ENCODE data around the gene PCNA. TPM values are rescaled to one million over a fixed set of nuclear protein-coding genes. Genes with fewer than 3 reads are reported as not detected.
A peak's percentile ranks its signal among the peaks of the same experiment; 100 is the strongest.

Gene PCNA
- total and polyA plus RNA-seq, 9 of the 15 experiments (the other 6 are each of a cell fraction or from before 2014, with no cell fraction given): 213 to 390 (median 291) TPM

DNA sequence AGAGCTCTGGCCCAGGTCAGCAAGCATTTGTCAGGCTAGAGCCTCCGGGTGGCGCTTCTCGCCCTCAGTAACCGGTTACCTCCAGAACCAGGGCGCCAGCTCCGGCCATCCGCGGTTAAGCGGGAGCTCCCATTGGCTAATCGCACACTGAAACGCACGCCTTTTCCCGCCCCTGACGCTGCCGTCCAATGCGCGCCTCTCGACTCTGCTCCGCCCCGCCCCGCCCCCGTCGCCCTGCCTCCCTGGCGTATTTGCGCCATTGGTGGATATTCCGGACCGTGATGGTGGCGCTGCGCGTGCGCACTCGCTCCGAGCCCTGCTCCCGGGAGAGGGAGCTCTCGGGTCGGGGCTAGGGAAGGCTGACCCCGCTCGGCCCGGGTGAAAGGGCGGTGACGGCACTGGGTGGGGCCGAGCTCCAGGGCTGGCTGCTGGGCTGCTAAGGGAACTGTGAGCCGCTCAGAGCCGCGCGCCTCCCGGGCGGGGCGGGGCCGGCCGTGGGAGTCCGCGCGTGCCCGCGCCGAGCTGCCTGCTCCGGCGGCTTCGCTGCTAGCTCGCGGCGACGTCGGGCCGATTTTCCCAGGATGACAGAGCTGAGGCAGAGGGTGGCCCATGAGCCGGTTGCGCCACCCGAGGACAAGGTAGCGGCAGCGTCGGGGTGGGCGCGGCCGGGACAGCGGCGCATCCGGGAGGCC, 6.9 kb upstream of the PCNA start, which contains the start of gene CDS2 (continued):
- TF ChIP-seq CHD1 (IDR thresholded peaks at IDR 0.05; ENCODE audit: low read length) (no peak), CREB3 (tag; conservative IDR thresholded peaks at IDR 0.05; ENCODE audit: low read depth) (no peak), ZNF347 (CRISPR knock-in tag; IDR thresholded peaks at IDR 0.05; ENCODE audit: low read depth) (no peak), HNRNPLL (IDR thresholded peaks at IDR 0.05; ENCODE audit: low read depth, low read length, poor library complexity, severe bottlenecking) (peak; percentile 83), NEUROD1 (IDR thresholded peaks at IDR 0.05; ENCODE audit: borderline replicate concordance, low read depth, low read length, partially characterized antibody) (peak; percentile 8), ZNF282 (CRISPR knock-in tag; IDR thresholded peaks at IDR 0.05) (no peak), SFPQ (IDR thresholded peaks at IDR 0.05; ENCODE audit: low read depth, low read length) (no peak), EP300 (IDR thresholded peaks at IDR 0.05; ENCODE audit: low read length) (no peak), POLR2B (IDR thresholded peaks at IDR 0.05; ENCODE audit: low read depth, partially characterized antibody) (no peak), GTF2A2 (tag; IDR thresholded peaks at IDR 0.05) (no peak), SRSF7 (optimal IDR thresholded peaks at IDR 0.05; ENCODE audit: low read depth, low read length) (no peak), TAL1 (IDR thresholded peaks at IDR 0.05) (no peak), BMI1 (IDR thresholded peaks at IDR 0.05; ENCODE audit: low read length) (no peak)
- TF ChIP-seq, protein P1, sequence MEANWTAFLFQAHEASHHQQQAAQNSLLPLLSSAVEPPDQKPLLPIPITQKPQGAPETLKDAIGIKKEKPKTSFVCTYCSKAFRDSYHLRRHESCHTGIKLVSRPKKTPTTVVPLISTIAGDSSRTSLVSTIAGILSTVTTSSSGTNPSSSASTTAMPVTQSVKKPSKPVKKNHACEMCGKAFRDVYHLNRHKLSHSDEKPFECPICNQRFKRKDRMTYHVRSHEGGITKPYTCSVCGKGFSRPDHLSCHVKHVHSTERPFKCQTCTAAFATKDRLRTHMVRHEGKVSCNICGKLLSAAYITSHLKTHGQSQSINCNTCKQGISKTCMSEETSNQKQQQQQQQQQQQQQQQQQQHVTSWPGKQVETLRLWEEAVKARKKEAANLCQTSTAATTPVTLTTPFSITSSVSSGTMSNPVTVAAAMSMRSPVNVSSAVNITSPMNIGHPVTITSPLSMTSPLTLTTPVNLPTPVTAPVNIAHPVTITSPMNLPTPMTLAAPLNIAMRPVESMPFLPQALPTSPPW (CRISPR knock-in tag; IDR thresholded peaks at IDR 0.05): peak; percentile 55
- TF ChIP-seq, protein P2, sequence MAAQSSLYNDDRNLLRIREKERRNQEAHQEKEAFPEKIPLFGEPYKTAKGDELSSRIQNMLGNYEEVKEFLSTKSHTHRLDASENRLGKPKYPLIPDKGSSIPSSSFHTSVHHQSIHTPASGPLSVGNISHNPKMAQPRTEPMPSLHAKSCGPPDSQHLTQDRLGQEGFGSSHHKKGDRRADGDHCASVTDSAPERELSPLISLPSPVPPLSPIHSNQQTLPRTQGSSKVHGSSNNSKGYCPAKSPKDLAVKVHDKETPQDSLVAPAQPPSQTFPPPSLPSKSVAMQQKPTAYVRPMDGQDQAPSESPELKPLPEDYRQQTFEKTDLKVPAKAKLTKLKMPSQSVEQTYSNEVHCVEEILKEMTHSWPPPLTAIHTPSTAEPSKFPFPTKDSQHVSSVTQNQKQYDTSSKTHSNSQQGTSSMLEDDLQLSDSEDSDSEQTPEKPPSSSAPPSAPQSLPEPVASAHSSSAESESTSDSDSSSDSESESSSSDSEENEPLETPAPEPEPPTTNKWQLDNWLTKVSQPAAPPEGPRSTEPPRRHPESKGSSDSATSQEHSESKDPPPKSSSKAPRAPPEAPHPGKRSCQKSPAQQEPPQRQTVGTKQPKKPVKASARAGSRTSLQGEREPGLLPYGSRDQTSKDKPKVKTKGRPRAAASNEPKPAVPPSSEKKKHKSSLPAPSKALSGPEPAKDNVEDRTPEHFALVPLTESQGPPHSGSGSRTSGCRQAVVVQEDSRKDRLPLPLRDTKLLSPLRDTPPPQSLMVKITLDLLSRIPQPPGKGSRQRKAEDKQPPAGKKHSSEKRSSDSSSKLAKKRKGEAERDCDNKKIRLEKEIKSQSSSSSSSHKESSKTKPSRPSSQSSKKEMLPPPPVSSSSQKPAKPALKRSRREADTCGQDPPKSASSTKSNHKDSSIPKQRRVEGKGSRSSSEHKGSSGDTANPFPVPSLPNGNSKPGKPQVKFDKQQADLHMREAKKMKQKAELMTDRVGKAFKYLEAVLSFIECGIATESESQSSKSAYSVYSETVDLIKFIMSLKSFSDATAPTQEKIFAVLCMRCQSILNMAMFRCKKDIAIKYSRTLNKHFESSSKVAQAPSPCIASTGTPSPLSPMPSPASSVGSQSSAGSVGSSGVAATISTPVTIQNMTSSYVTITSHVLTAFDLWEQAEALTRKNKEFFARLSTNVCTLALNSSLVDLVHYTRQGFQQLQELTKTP (IDR thresholded peaks at IDR 0.05; ENCODE audit: low read depth in 1 of 2, partially characterized antibody in 2 of 2): no peak
- TF ChIP-seq, protein P3, sequence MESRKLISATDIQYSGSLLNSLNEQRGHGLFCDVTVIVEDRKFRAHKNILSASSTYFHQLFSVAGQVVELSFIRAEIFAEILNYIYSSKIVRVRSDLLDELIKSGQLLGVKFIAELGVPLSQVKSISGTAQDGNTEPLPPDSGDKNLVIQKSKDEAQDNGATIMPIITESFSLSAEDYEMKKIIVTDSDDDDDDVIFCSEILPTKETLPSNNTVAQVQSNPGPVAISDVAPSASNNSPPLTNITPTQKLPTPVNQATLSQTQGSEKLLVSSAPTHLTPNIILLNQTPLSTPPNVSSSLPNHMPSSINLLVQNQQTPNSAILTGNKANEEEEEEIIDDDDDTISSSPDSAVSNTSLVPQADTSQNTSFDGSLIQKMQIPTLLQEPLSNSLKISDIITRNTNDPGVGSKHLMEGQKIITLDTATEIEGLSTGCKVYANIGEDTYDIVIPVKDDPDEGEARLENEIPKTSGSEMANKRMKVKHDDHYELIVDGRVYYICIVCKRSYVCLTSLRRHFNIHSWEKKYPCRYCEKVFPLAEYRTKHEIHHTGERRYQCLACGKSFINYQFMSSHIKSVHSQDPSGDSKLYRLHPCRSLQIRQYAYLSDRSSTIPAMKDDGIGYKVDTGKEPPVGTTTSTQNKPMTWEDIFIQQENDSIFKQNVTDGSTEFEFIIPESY (CRISPR knock-in tag; IDR thresholded peaks at IDR 0.05): no peak

Data from K562 (cell line).